Spleen (tissue), 11 donors: Measurements from ENCODE around the gene WDR90. TPM values are rescaled to one million over a fixed set of nuclear protein-coding genes. Genes with fewer than 3 reads are reported as not detected.

Source experiments
- DNase-seq: peaks from one replicate; pipeline ENCODE4 v3.0.0-alpha.2; 2020
- H3K27ac ChIP-seq, 8 donors: fragments of 200-600 bp; sonication (generic) in 7 of 8; 1 replicate in 4 of 8; 2 replicates in 4 of 8; pipeline versions ENCODE4 v1.5.0 to v1.8.0; 2016 to 2021; ENCODE audit warnings: inconsistent platforms in 4 of 8, mild to moderate bottlenecking in 4 of 8, moderate library complexity in 1 of 8
- H3K27me3 ChIP-seq, 7 donors: fragments of 200-600 bp; sonication (generic) in 6 of 7; replicated peaks in 1 of 7; 1 replicate in 4 of 7; 2 replicates in 3 of 7; pipeline versions ENCODE4 v1.5.0 to v1.8.0; 2016 to 2021; ENCODE audit warnings: inconsistent platforms in 3 of 7, mild to moderate bottlenecking in 1 of 7
- H3K36me3 ChIP-seq, 6 donors: fragments of 200-600 bp; sonication (generic) in 5 of 6; 1 replicate in 4 of 6; 2 replicates in 2 of 6; pipeline versions ENCODE4 v1.5.0 to v1.8.0; 2016 to 2021; ENCODE audit warnings: inconsistent platforms in 2 of 6
- H3K4me1 ChIP-seq, 6 donors: fragments of 200-600 bp; sonication (generic) in 5 of 6; 1 replicate in 3 of 6; 2 replicates in 3 of 6; pipeline versions ENCODE4 v1.5.0 to v1.8.0; 2016 to 2021; ENCODE audit warnings: inconsistent platforms in 3 of 6
- H3K4me3 ChIP-seq, 8 donors: fragments of 200-600 bp; sonication (generic) in 7 of 8; 1 replicate in 4 of 8; 2 replicates in 4 of 8; pipeline versions ENCODE4 v1.5.0 to v1.8.0; 2016 to 2021; ENCODE audit warnings: inconsistent platforms in 4 of 8, mild to moderate bottlenecking in 4 of 8, moderate library complexity in 2 of 8
- H3K9me3 ChIP-seq, 8 donors: fragments of 200-600 bp; sonication (generic) in 7 of 8; 1 replicate in 4 of 8; 2 replicates in 4 of 8; pipeline versions ENCODE4 v1.5.0 to v1.8.0; 2016 to 2021; ENCODE audit warnings: inconsistent platforms in 4 of 8
- CTCF ChIP-seq, 11 experiments: fragments of 200-600 bp in 7 of 11; fragments of 450-650 bp in 4 of 11; sonication (generic) in 4 of 11; IDR thresholded peaks in 8 of 11; conservative IDR thresholded peaks in 3 of 11; 1 replicate in 7 of 11; 2 replicates in 4 of 11; pipeline versions ENCODE4 v1.4.0 to v1.8.0; 2016 to 2021; ENCODE audit warnings: antibody characterized with exemption in 11 of 11, inconsistent platforms in 4 of 11, mild to moderate bottlenecking in 1 of 11
- POLR2A ChIP-seq, 3 donors: fragments of 450-650 bp; IDR thresholded peaks; one replicate each; pipeline ENCODE4 v1.5.1; 2017; ENCODE audit warnings: antibody characterized with exemption in 3 of 3, mild to moderate bottlenecking in 1 of 3
- POLR2AphosphoS5 ChIP-seq, 3 donors: sonication (generic); formaldehyde crosslinking; IDR thresholded peaks; one replicate each; pipeline ENCODE4 v1.5.1; 2017; ENCODE audit warnings: antibody characterized with exemption in 3 of 3
- WGBS, 5 donors: extraction: QIAGEN DNeasy Blood & Tissue Kit in 3 of 5; methylation state at CpG; one replicate each; pipeline versions ENCODE4 v1.1.5 to v1.1.7; 2013 to 2018; 5-methylcytosine and 5-hydroxymethylcytosine counted together
- intact Hi-C: fragments of 100-400 bp; cut with DNase I; formaldehyde crosslinking; loops from one replicate; pipeline ENCODE4 v1.15.0; 2023; ENCODE audit warnings: low total_unique reads
- polyA plus RNA-seq, 3 donors: library from polyadenylated mRNA; stranded (reverse); fragments of 200-250 nt; gene quantifications; one replicate each; pipeline ENCODE4 v1.2.1, GENCODE V29; 2013
- total RNA-seq, 7 donors: library from RNA; depleted of rRNA in 3 of 7; stranded (reverse); fragments of >200 nt in 3 of 7; fragmentation: NEBNext Ultra II Directional in 4 of 7; extraction: Animal tissue kit (Norgen Biotek cat#: 25700) in 4 of 7; gene quantifications; one replicate each; pipeline versions ENCODE4 v1.1.0 to v1.2.1, GENCODE V29; 2016 to 2021
- donor health status: healthy with polysubstance abuse.
- donor health status: DM: no; HTN: no; CAD: no; lungs with moderate emphysema.
- donor health status: DM: no; HTN: no; CAD: no.
- donor health status: Bipolar disorder and iron deficiency.
- donor health status: healthy.
- donor health status: DM: no; HTN: no; CAD: no.
- donor health status: DM: yes; HTN: yes; CAD: no.

Gene WDR90
- total and polyA plus RNA-seq, 10 donors = 7.9 to 30.2 (median 19.4) TPM

DNA sequence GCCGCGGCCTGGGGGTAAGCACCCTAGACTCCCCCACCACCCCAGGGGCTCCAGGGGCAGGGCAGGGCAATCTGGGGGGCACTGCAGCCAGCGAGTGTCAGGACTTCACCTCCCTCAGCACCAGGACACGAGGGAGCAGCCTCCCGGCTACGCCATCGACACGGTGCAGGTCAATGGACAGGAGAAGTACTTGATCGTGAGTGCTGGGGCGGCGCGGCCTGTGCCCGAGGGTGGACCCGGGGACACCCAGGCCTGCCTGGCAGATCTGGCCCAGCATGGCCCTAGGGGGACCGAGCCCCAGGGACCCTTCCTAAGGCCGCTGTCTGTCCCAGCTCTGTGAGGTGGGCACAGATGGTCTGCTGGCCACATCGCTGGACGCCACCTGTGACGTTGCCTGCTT lies 23.2 kb downstream of the WDR90 start:
- no peak for DNase-seq
- TF ChIP-seq CTCF (IDR thresholded peaks at IDR 0.05 in 8 of 11, conservative IDR thresholded peaks at IDR 0.05 in 3 of 11) (no peak), POLR2A (IDR thresholded peaks at IDR 0.05) (no peak), POLR2AphosphoS5 (IDR thresholded peaks at IDR 0.05) (no peak)
- Histone ChIP-seq H3K27ac (no peak overlapping the region), H3K4me1 (peaks cover 24 to 71% (median 49%) of the 10 kb centered on the region in 6 donors), H3K9me3 (no peaks in the 10 kb centered on the region), H3K4me3 (no peak overlapping the region), H3K36me3 (peaks cover 0 to 57% (median 45%) of the 10 kb centered on the region in 6 donors), H3K27me3 (peaks cover 0 to 31% (median 15%) of the 10 kb centered on the region in 7 donors)
- intact Hi-C loops = no loop called here
- 82 to 98% (median 96%) methylated on average over 7 to 19 of the region's 19 CpGs for WGBS, 5 donors

GRCh38 chr16:672851-673250 lies 23.7 kb downstream of the WDR90 start:
- no peaks in the 10 kb centered on the region for H3K9me3 ChIP-seq
- H3K36me3 ChIP-seq = peaks cover 0 to 57% (median 45%) of the 10 kb centered on the region in 6 donors
- TF ChIP-seq POLR2A (IDR thresholded peaks at IDR 0.05) (no peak), POLR2AphosphoS5 (IDR thresholded peaks at IDR 0.05) (no peak), CTCF (IDR thresholded peaks at IDR 0.05 in 8 of 11, conservative IDR thresholded peaks at IDR 0.05 in 3 of 11) (no peak)
- no peak overlapping the region for H3K4me3 ChIP-seq
- H3K4me1 ChIP-seq = peaks cover 21 to 70% (median 45%) of the 10 kb centered on the region in 6 donors
- intact Hi-C loops = no loop called here
- H3K27me3 ChIP-seq = peaks cover 0 to 36% (median 15%) of the 10 kb centered on the region in 7 donors
- no peak for DNase-seq
- H3K27ac ChIP-seq = no peak overlapping the region
- WGBS, 5 donors = 92 to 97% (median 96%) methylated on average over 17 to 21 of the region's 21 CpGs

- H3K4me3 ChIP-seq = no peak overlapping the region
- H3K27me3 ChIP-seq = peaks cover 0 to 39% (median 15%) of the 10 kb centered on the region in 7 donors
- intact Hi-C loops = no loop called here
- H3K9me3 ChIP-seq = no peaks in the 10 kb centered on the region
- 89 to 96% (median 94%) methylated on average over 5 to 18 of the region's 18 CpGs for WGBS, 5 donors
- DNase-seq = no peak
- peak overlapping the region in 5 of 8 donors; percentile 37 to 61 (median 46) for H3K27ac ChIP-seq
- H3K4me1 ChIP-seq = peaks cover 21 to 68% (median 41%) of the 10 kb centered on the region in 6 donors
- peaks cover 0 to 57% (median 45%) of the 10 kb centered on the region in 6 donors for H3K36me3 ChIP-seq
- TF ChIP-seq POLR2AphosphoS5 (IDR thresholded peaks at IDR 0.05) (peak in 1 of 3 donors; percentile 16), CTCF (IDR thresholded peaks at IDR 0.05 in 8 of 11, conservative IDR thresholded peaks at IDR 0.05 in 3 of 11) (no peak), POLR2A (IDR thresholded peaks at IDR 0.05) (no peak)
Observed at GRCh38 chr16:673399-673991, 24.3 kb downstream of the WDR90 start.

GRCh38 chr16:674214-674881 lies 25.2 kb downstream of the WDR90 start:
- 73 to 83% (median 78%) methylated on average over 13 to 22 of the region's 22 CpGs for WGBS, 5 donors

More at GRCh38 chr16:674214-674881, 25.2 kb downstream of the WDR90 start:
- intact Hi-C loops = no loop called here
- Histone ChIP-seq H3K9me3 (no peaks in the 10 kb centered on the region), H3K4me1 (peaks cover 14 to 68% (median 38%) of the 10 kb centered on the region in 6 donors), H3K27me3 (peaks cover 0 to 39% (median 15%) of the 10 kb centered on the region in 7 donors), H3K27ac (peak overlapping the region in 5 of 8 donors; percentile 37 to 61 (median 46)), H3K36me3 (peaks cover 0 to 53% (median 44%) of the 10 kb centered on the region in 6 donors), H3K4me3 (no peak overlapping the region)
- DNase-seq = no peak
- TF ChIP-seq POLR2A (IDR thresholded peaks at IDR 0.05) (no peak), CTCF (IDR thresholded peaks at IDR 0.05 in 8 of 11, conservative IDR thresholded peaks at IDR 0.05 in 3 of 11) (no peak), POLR2AphosphoS5 (IDR thresholded peaks at IDR 0.05) (peak; percentile 8 to 63 (median 62))
